ENCODE results near the gene NTM. TPM values are rescaled to one million over a fixed set of nuclear protein-coding genes. Genes with fewer than 3 reads are reported as not detected.

Gene NTM
- total RNA-seq, 4 donors from 2014 or later = 1.4 to 5.7 TPM; not detected in 2

DNA sequence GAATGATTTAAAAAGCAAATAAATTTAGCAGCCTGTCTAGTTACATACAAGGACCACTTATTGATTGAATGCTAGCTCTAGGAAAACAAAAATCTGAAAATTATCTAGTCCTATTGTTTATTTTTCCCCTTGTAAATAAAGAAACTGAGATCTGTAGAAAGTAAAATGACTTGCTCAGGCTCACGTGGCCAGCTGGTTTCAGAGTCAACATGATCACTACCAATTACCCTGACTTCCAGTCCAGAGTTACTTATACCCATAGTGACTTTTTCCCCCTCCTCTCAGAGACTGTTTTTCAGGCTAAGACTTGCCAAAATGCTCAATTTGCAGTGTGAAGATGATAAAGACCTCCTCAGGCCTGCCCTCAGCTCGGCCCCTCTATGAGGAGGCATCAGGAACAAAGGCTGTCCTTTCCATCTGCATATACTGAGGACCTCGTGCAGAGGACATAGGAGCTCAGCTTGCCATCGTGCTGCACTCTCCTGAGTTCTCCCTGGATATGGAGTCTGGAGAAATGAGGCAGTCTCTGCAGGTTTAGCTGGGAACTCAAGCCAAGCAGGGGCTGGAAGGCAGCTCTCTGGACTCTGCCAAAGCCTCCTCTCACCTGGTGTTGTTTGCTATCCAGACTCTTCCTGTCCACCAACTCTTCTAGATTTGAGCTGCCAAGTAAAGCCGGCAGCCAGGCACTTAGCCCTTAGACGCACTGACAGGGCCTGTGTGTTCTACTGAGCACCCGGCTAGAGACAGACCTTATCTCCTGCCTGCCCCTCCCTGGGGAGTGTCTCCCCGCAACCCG, 883.3 kb downstream of the NTM start:
- TF ChIP-seq POLR2A (IDR thresholded peaks at IDR 0.05) = no peak
- TF ChIP-seq, protein P1, sequence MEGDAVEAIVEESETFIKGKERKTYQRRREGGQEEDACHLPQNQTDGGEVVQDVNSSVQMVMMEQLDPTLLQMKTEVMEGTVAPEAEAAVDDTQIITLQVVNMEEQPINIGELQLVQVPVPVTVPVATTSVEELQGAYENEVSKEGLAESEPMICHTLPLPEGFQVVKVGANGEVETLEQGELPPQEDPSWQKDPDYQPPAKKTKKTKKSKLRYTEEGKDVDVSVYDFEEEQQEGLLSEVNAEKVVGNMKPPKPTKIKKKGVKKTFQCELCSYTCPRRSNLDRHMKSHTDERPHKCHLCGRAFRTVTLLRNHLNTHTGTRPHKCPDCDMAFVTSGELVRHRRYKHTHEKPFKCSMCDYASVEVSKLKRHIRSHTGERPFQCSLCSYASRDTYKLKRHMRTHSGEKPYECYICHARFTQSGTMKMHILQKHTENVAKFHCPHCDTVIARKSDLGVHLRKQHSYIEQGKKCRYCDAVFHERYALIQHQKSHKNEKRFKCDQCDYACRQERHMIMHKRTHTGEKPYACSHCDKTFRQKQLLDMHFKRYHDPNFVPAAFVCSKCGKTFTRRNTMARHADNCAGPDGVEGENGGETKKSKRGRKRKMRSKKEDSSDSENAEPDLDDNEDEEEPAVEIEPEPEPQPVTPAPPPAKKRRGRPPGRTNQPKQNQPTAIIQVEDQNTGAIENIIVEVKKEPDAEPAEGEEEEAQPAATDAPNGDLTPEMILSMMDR (IDR thresholded peaks at IDR 0.05) = no peak
- no peaks in the 10 kb centered on the region for H3K4me1 ChIP-seq
- no peaks in the 10 kb centered on the region for H3K27me3 ChIP-seq
- peaks cover 0 to 4% of the 10 kb centered on the region in 2 donors for H3K9me3 ChIP-seq
- intact Hi-C loops (cut with DNase I; ENCODE audit: low total_unique reads) = no loop called here
- no peak for DNase-seq
- no peak overlapping the region for H3K4me3 ChIP-seq
- H3K27ac ChIP-seq = no peak overlapping the region
- H3K36me3 ChIP-seq = no peaks in the 10 kb centered on the region

DNA sequence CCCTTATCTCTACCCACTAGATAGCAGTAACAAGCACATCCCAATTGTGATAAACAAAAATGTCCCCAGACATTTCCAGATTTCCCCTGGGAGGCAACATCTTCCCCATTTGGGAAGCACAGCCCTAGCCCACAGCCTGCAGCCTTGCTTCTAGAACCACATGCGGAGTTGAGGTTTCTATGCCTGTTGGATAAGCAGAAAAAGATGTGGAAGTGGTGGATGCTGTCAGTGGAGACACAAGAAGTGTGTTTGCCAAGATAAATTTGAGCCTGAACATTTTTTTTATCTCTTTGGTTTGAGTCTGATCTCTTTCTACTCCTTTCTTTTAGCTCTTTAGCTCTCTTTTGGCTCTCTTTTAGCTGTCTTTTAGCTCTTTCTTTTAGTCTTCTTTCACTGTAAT, 884.5 kb downstream of the NTM start:
- intact Hi-C loops (cut with DNase I; ENCODE audit: low total_unique reads) = no loop called here
- Histone ChIP-seq H3K9me3 (peaks cover 0 to 4% of the 10 kb centered on the region in 2 donors), H3K27me3 (no peaks in the 10 kb centered on the region), H3K36me3 (no peaks in the 10 kb centered on the region), H3K4me1 (no peaks in the 10 kb centered on the region), H3K27ac (no peak overlapping the region), H3K4me3 (no peak overlapping the region)
- DNase-seq = no peak
- TF ChIP-seq POLR2A (IDR thresholded peaks at IDR 0.05) = no peak
- TF ChIP-seq, protein P1 (IDR thresholded peaks at IDR 0.05) = no peak

DNA sequence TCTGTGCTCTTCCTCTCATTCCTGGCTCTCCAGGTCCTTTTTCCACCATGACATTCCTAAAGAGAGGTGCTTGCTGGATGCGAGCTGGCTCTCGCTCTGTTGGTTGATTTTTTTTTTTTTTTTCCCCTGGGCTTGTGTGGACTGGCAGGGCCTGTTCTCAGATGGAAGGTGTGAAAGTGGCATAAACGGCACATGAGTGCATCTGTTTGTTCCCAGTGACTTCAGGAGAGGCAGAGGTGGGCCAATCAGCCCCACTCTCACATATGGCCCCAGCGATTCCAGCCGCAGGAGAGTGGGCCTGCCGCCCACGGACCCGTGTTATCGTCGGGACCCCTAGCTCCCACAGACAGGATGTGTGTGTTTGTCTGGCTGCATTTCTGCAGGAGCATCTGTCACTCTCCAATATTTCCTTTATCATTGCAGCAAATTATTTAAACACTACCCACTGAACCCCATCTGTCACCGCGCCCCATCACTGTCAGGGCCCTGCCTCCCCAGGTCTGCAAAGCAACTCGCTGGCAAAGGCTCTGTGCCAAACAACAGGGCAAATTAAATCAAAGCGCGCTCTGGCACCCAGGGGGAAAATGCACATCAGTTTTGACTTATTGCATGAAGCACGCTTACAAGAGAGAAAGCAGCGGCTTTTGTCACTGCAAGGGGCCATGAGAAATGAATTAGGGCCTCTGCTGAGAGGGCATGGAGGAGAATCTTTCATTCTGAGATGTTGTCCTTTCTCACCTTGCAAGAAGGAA, 886.3 kb downstream of the NTM start:
- TF ChIP-seq, protein P1 (IDR thresholded peaks at IDR 0.05) = no peak
- TF ChIP-seq POLR2A (IDR thresholded peaks at IDR 0.05) = no peak
- H3K27ac ChIP-seq = no peak overlapping the region
- no peaks in the 10 kb centered on the region for H3K4me1 ChIP-seq
- no peaks in the 10 kb centered on the region for H3K27me3 ChIP-seq
- no peaks in the 10 kb centered on the region for H3K9me3 ChIP-seq
- no peaks in the 10 kb centered on the region for H3K36me3 ChIP-seq
- DNase-seq = no peak
- no peak overlapping the region for H3K4me3 ChIP-seq
- intact Hi-C loops (cut with DNase I; ENCODE audit: low total_unique reads) = no loop called here

DNA sequence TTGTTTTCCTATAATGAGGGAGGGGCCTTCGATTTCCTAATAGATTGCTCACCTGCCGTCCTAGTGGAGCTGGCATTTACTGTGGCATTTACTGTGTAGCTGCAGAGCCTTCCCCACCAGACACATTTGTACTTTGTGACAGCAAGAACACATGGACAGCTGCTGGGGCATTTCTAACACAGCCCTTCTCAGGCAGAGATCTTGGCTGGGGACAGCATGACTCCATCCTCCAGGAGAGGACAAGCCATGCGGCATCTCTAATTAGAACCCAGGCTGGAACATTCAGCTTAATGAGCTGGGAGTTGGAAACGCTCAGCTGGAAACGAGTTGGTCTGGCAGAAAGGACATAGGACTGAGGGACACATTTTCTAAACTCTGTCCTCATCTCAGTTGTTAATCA, 887.5 kb downstream of the NTM start:
- Histone ChIP-seq H3K27ac (no peak overlapping the region), H3K4me1 (no peaks in the 10 kb centered on the region), H3K9me3 (no peaks in the 10 kb centered on the region), H3K36me3 (no peaks in the 10 kb centered on the region), H3K4me3 (no peak overlapping the region), H3K27me3 (no peaks in the 10 kb centered on the region)
- intact Hi-C loops (cut with DNase I; ENCODE audit: low total_unique reads) = no loop called here
- TF ChIP-seq, protein P1 (IDR thresholded peaks at IDR 0.05) = no peak
- TF ChIP-seq POLR2A (IDR thresholded peaks at IDR 0.05) = no peak
- DNase-seq = no peak

DNA sequence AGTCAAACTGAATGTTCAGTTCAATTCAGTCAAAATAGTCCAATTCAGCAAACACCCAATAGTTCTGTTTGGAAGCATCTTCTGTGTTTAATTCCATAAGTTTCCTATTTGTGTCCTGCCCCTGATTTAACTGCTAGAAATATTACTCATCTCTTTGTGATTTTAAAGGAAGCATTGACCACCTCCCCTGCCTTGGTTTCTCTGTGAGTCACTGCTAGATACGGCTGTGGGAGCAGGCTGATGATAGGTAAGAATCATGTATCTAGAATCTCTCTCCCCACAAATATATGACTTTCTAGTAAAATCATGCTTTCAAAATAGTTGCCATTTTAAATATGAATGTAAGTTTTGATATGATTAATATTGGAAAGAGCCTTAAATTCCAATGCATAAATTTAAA, 888.5 kb downstream of the NTM start:
- no peak for TF ChIP-seq POLR2A (IDR thresholded peaks at IDR 0.05)
- TF ChIP-seq, protein P1 (IDR thresholded peaks at IDR 0.05) = no peak
- no peak for DNase-seq
- intact Hi-C loops (cut with DNase I; ENCODE audit: low total_unique reads) = no loop called here
- no peaks in the 10 kb centered on the region for H3K9me3 ChIP-seq
- no peak overlapping the region for H3K4me3 ChIP-seq
- no peaks in the 10 kb centered on the region for H3K36me3 ChIP-seq
- no peaks in the 10 kb centered on the region for H3K27me3 ChIP-seq
- no peaks in the 10 kb centered on the region for H3K4me1 ChIP-seq
- no peak overlapping the region for H3K27ac ChIP-seq

Measured in uterus (tissue), 4 donors.